T-helper 2 cell treated with Interferon-gamma antibody and Interleukin-4, amounts not matched to agents 5 μg/mL and 100 μg/mL, for 36 hours (primary cell): ENCODE measurements around the gene CEBPG.
A peak's percentile ranks its signal among the peaks of the same experiment; 100 is the strongest.

Experiments used
- DNase-seq: peaks from one replicate; pipeline ENCODE4 v3.0.0; 2021; ENCODE audit warnings: low spot score
- H3K27ac Mint-ChIP-seq: one replicate; pipeline ENCODE4 v1.8.0; 2021; ENCODE audit warnings: mild to moderate bottlenecking, mixed read lengths
- H3K27me3 Mint-ChIP-seq: one replicate; pipeline ENCODE4 v1.8.0; 2021; ENCODE audit warnings: low read depth, mixed read lengths
- H3K36me3 Mint-ChIP-seq: one replicate; pipeline ENCODE4 v1.8.0; 2021; ENCODE audit warnings: low read depth, mixed read lengths
- H3K4me1 Mint-ChIP-seq: one replicate; pipeline ENCODE4 v1.8.0; 2021; ENCODE audit warnings: low read depth, mixed read lengths
- H3K4me3 Mint-ChIP-seq: one replicate; pipeline ENCODE4 v1.8.0; 2022; ENCODE audit warnings: mild to moderate bottlenecking, moderate library complexity, mixed read lengths
- H3K9me3 Mint-ChIP-seq: one replicate; pipeline ENCODE4 v1.8.0; 2021; ENCODE audit warnings: mixed read lengths

CEBPG gene

GRCh38 chr19:33365691-33366090 lies 7.8 kb upstream of the CEBPG start:
- no peak overlapping the region for H3K27ac Mint-ChIP-seq
- H3K36me3 Mint-ChIP-seq: no peaks in the 10 kb centered on the region
- no peak overlapping the region for H3K4me3 Mint-ChIP-seq
- H3K27me3 Mint-ChIP-seq: peaks cover 23% of the 10 kb centered on the region
- H3K4me1 Mint-ChIP-seq: no peaks in the 10 kb centered on the region
- no peaks in the 10 kb centered on the region for H3K9me3 Mint-ChIP-seq
- no peak for DNase-seq

- no peak overlapping the region for H3K27ac Mint-ChIP-seq
- H3K36me3 Mint-ChIP-seq: no peaks in the 10 kb centered on the region
- peaks cover 23% of the 10 kb centered on the region for H3K27me3 Mint-ChIP-seq
- no peak overlapping the region for H3K4me3 Mint-ChIP-seq
- H3K9me3 Mint-ChIP-seq: no peaks in the 10 kb centered on the region
- no peak for DNase-seq
- H3K4me1 Mint-ChIP-seq: no peaks in the 10 kb centered on the region
Measured at GRCh38 chr19:33366127-33366526, 7.4 kb upstream of the CEBPG start.

- Mint-ChIP-seq H3K4me3 (no peak overlapping the region), H3K36me3 (no peaks in the 10 kb centered on the region), H3K27ac (no peak overlapping the region), H3K4me1 (no peaks in the 10 kb centered on the region), H3K27me3 (peaks cover 23% of the 10 kb centered on the region), H3K9me3 (no peaks in the 10 kb centered on the region)
- no peak for DNase-seq
Measured at GRCh38 chr19:33366897-33367296, 6.6 kb upstream of the CEBPG start.

GRCh38 chr19:33368074-33368864 lies 5.2 kb upstream of the CEBPG start:
- H3K4me3 Mint-ChIP-seq: no peak overlapping the region
- H3K27ac Mint-ChIP-seq: no peak overlapping the region
- DNase-seq: no peak
- peaks cover 21% of the 10 kb centered on the region for H3K27me3 Mint-ChIP-seq
- H3K4me1 Mint-ChIP-seq: peaks cover 4% of the 10 kb centered on the region
- no peaks in the 10 kb centered on the region for H3K36me3 Mint-ChIP-seq
- H3K9me3 Mint-ChIP-seq: no peaks in the 10 kb centered on the region

GRCh38 chr19:33370783-33371182 lies 2.7 kb upstream of the CEBPG start:
- Mint-ChIP-seq H3K36me3 (peaks cover 10% of the 10 kb centered on the region), H3K27me3 (peaks cover 21% of the 10 kb centered on the region), H3K4me1 (peaks cover 16% of the 10 kb centered on the region), H3K27ac (no peak overlapping the region), H3K9me3 (no peaks in the 10 kb centered on the region), H3K4me3 (no peak overlapping the region)
- no peak for DNase-seq

GRCh38 chr19:33374236-33374714 lies 766 bp downstream of the CEBPG start:
- DNase-seq: no peak
- peaks cover 34% of the 10 kb centered on the region for H3K4me1 Mint-ChIP-seq

GRCh38 chr19:33375156-33375836 lies 1.8 kb downstream of the CEBPG start:
- Mint-ChIP-seq H3K27ac (peak overlapping the region; percentile 77), H3K4me1 (peaks cover 34% of the 10 kb centered on the region), H3K36me3 (peaks cover 29% of the 10 kb centered on the region), H3K27me3 (no peaks in the 10 kb centered on the region), H3K4me3 (peak overlapping the region; percentile 95), H3K9me3 (no peaks in the 10 kb centered on the region)
- DNase-seq: no peak

More at GRCh38 chr19:33374236-33374714, 766 bp downstream of the CEBPG start:
- Mint-ChIP-seq H3K9me3 (no peaks in the 10 kb centered on the region), H3K36me3 (peaks cover 22% of the 10 kb centered on the region), H3K27me3 (no peaks in the 10 kb centered on the region), H3K4me3 (peak overlapping the region; percentile 95), H3K27ac (peak overlapping the region; percentile 77)

- peaks cover 34% of the 10 kb centered on the region for H3K4me1 Mint-ChIP-seq
- no peak overlapping the region for H3K27ac Mint-ChIP-seq
- H3K4me3 Mint-ChIP-seq: peak overlapping the region; percentile 95
Measured at GRCh38 chr19:33375837-33376159, 2.3 kb downstream of the CEBPG start.

GRCh38 chr19:33376423-33376822 lies 2.9 kb downstream of the CEBPG start:
- H3K27me3 Mint-ChIP-seq: no peaks in the 10 kb centered on the region
- H3K27ac Mint-ChIP-seq: no peak overlapping the region
- no peak overlapping the region for H3K4me3 Mint-ChIP-seq
- H3K36me3 Mint-ChIP-seq: peaks cover 33% of the 10 kb centered on the region
- H3K9me3 Mint-ChIP-seq: no peaks in the 10 kb centered on the region
- no peak for DNase-seq
- peaks cover 36% of the 10 kb centered on the region for H3K4me1 Mint-ChIP-seq

More at GRCh38 chr19:33375837-33376159, 2.3 kb downstream of the CEBPG start:
- Mint-ChIP-seq H3K27me3 (no peaks in the 10 kb centered on the region), H3K9me3 (no peaks in the 10 kb centered on the region), H3K36me3 (peaks cover 29% of the 10 kb centered on the region)
- DNase-seq: no peak

- Mint-ChIP-seq H3K4me1 (peaks cover 37% of the 10 kb centered on the region), H3K27me3 (no peaks in the 10 kb centered on the region), H3K27ac (no peak overlapping the region), H3K9me3 (no peaks in the 10 kb centered on the region), H3K36me3 (peaks cover 35% of the 10 kb centered on the region), H3K4me3 (no peak overlapping the region)
- no peak for DNase-seq
Measured at GRCh38 chr19:33376941-33377557, 3.5 kb downstream of the CEBPG start.

- peaks cover 36% of the 10 kb centered on the region for H3K36me3 Mint-ChIP-seq
- DNase-seq: no peak
Measured at GRCh38 chr19:33377586-33378475, 4.3 kb downstream of the CEBPG start.

GRCh38 chr19:33379151-33379829 lies 5.8 kb downstream of the CEBPG start:
- H3K27ac Mint-ChIP-seq: no peak overlapping the region
- H3K4me3 Mint-ChIP-seq: no peak overlapping the region
- no peak for DNase-seq
- H3K36me3 Mint-ChIP-seq: peaks cover 34% of the 10 kb centered on the region
- H3K9me3 Mint-ChIP-seq: no peaks in the 10 kb centered on the region
- no peaks in the 10 kb centered on the region for H3K27me3 Mint-ChIP-seq
- H3K4me1 Mint-ChIP-seq: peaks cover 33% of the 10 kb centered on the region

More at GRCh38 chr19:33377586-33378475, 4.3 kb downstream of the CEBPG start:
- Mint-ChIP-seq H3K9me3 (no peaks in the 10 kb centered on the region), H3K27ac (no peak overlapping the region), H3K4me1 (peaks cover 38% of the 10 kb centered on the region), H3K27me3 (no peaks in the 10 kb centered on the region), H3K4me3 (no peak overlapping the region)

GRCh38 chr19:33381101-33381500 lies 7.6 kb downstream of the CEBPG start:
- Mint-ChIP-seq H3K4me1 (peaks cover 18% of the 10 kb centered on the region), H3K36me3 (peaks cover 22% of the 10 kb centered on the region), H3K9me3 (no peaks in the 10 kb centered on the region), H3K27me3 (no peaks in the 10 kb centered on the region), H3K4me3 (no peak overlapping the region), H3K27ac (no peak overlapping the region)
- no peak for DNase-seq
